ENCODE measurements around the gene MYBPHL.

MYBPHL gene

DNA sequence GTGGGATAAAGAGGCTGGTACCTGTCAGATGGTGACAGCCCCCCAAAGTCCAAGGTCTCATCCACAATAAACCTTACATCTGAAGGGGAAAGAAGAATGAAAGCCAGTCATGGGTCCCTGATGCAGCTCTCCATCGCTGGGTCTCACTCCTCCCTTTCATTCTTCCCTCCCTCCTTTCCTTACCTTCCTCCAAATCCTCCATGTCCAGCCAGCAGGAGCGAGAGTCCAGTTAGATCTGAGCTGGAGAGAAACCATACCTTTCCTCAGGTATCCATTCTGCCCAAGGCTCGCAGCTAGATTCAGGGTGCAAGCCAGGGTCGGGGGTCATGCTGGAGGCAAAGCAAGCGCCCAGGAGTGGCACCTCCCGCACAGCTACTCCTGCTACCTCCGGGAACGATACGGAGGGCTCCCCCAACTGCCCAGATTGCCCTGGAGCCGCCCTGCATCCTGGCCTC is 24.3 kb downstream of the MYBPHL start:
- H3K36me3 ChIP-seq (ENCODE audit: control insufficient read depth, insufficient read depth, low read length) = no peaks in the 10 kb centered on the region
- H3K27me3 ChIP-seq (replicated peaks; ENCODE audit: control insufficient read depth, insufficient read depth, low read length, poor library complexity, severe bottlenecking) = no peaks in the 10 kb centered on the region
- peak overlapping the region; percentile 82 for H3K4me3 ChIP-seq (ENCODE audit: insufficient read depth, low read depth, low read length, poor library complexity, severe bottlenecking)
- no peak for DNase-seq
- no peaks in the 10 kb centered on the region for H3K9me3 ChIP-seq (ENCODE audit: control insufficient read depth, low read length)
- H3K27ac ChIP-seq (ENCODE audit: insufficient read depth, low read length, poor library complexity, severe bottlenecking) = peak overlapping the region; percentile 56
- peaks cover 4% of the 10 kb centered on the region for H3K4me1 ChIP-seq (ENCODE audit: control insufficient read depth, insufficient read depth, low read length, poor library complexity, severe bottlenecking)

GRCh38 chr1:109281680-109282496 is 24.9 kb downstream of the MYBPHL start:
- H3K27me3 ChIP-seq (replicated peaks; ENCODE audit: control insufficient read depth, insufficient read depth, low read length, poor library complexity, severe bottlenecking) = no peaks in the 10 kb centered on the region
- no peaks in the 10 kb centered on the region for H3K9me3 ChIP-seq (ENCODE audit: control insufficient read depth, low read length)
- DNase-seq = no peak
- H3K4me1 ChIP-seq (ENCODE audit: control insufficient read depth, insufficient read depth, low read length, poor library complexity, severe bottlenecking) = peaks cover 4% of the 10 kb centered on the region
- H3K4me3 ChIP-seq (ENCODE audit: insufficient read depth, low read depth, low read length, poor library complexity, severe bottlenecking) = no peak overlapping the region
- H3K36me3 ChIP-seq (ENCODE audit: control insufficient read depth, insufficient read depth, low read length) = no peaks in the 10 kb centered on the region
- no peak overlapping the region for H3K27ac ChIP-seq (ENCODE audit: insufficient read depth, low read length, poor library complexity, severe bottlenecking)

- Histone ChIP-seq H3K4me3 (ENCODE audit: insufficient read depth, low read depth, low read length, poor library complexity, severe bottlenecking) (no peak overlapping the region), H3K27ac (ENCODE audit: insufficient read depth, low read length, poor library complexity, severe bottlenecking) (no peak overlapping the region), H3K4me1 (ENCODE audit: control insufficient read depth, insufficient read depth, low read length, poor library complexity, severe bottlenecking) (peaks cover 4% of the 10 kb centered on the region)
Measured at GRCh38 chr1:109280862-109281261, 25.9 kb downstream of the MYBPHL start.

GRCh38 chr1:109279615-109280278 is 27.1 kb downstream of the MYBPHL start:
- Histone ChIP-seq H3K27ac (ENCODE audit: insufficient read depth, low read length, poor library complexity, severe bottlenecking) (no peak overlapping the region), H3K9me3 (ENCODE audit: control insufficient read depth, low read length) (no peaks in the 10 kb centered on the region), H3K36me3 (ENCODE audit: control insufficient read depth, insufficient read depth, low read length) (no peaks in the 10 kb centered on the region), H3K27me3 (replicated peaks; ENCODE audit: control insufficient read depth, insufficient read depth, low read length, poor library complexity, severe bottlenecking) (no peaks in the 10 kb centered on the region), H3K4me1 (ENCODE audit: control insufficient read depth, insufficient read depth, low read length, poor library complexity, severe bottlenecking) (peaks cover 4% of the 10 kb centered on the region), H3K4me3 (ENCODE audit: insufficient read depth, low read depth, low read length, poor library complexity, severe bottlenecking) (no peak overlapping the region)
- no peak for DNase-seq

More at GRCh38 chr1:109280862-109281261, 25.9 kb downstream of the MYBPHL start:
- no peaks in the 10 kb centered on the region for H3K36me3 ChIP-seq (ENCODE audit: control insufficient read depth, insufficient read depth, low read length)
- H3K27me3 ChIP-seq (replicated peaks; ENCODE audit: control insufficient read depth, insufficient read depth, low read length, poor library complexity, severe bottlenecking) = no peaks in the 10 kb centered on the region
- H3K9me3 ChIP-seq (ENCODE audit: control insufficient read depth, low read length) = no peaks in the 10 kb centered on the region
- DNase-seq = no peak

DNA sequence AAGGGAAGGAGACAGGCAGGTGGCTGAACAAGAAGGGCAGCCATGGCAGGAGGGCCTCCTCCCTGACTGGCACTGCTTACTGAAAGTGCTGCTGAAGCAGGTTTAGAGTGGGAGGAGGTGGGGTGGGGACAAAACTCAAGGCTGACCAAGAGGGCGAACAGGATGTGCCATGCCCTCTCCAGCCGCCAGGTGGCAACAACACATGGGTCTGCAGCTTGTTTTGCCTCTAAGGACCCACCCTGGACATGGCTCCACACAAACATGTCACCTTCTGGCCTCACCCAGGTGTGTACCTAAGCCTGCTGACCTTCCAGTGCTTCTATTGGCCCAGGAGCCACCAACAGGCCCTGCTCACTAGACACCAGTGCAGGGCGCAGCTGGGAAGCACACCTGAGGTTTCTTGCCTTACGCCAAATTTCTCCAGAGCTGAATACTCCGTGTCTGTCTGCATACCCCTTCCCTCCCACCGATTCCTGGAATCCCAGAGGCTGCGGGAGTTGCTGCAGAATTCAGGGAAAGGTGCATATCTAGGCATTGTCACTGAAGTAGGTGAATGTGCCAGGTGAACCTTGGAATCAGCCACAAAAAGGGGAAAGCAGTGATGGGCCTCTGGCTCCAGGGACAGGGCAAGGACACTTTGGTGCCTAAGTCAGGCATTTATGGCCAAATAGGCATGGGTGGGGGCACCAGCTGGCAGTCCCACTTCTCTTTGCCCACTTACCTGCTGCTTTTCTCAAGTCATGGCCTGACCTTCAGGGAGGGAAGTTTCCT is 29.2 kb downstream of the MYBPHL start:
- Histone ChIP-seq H3K27ac (ENCODE audit: insufficient read depth, low read length, poor library complexity, severe bottlenecking) (no peak overlapping the region), H3K36me3 (ENCODE audit: control insufficient read depth, insufficient read depth, low read length) (no peaks in the 10 kb centered on the region), H3K27me3 (replicated peaks; ENCODE audit: control insufficient read depth, insufficient read depth, low read length, poor library complexity, severe bottlenecking) (no peaks in the 10 kb centered on the region), H3K4me3 (ENCODE audit: insufficient read depth, low read depth, low read length, poor library complexity, severe bottlenecking) (no peak overlapping the region), H3K4me1 (ENCODE audit: control insufficient read depth, insufficient read depth, low read length, poor library complexity, severe bottlenecking) (no peaks in the 10 kb centered on the region), H3K9me3 (ENCODE audit: control insufficient read depth, low read length) (no peaks in the 10 kb centered on the region)
- DNase-seq = peak; percentile 20 to 45 (median 20)

DNA sequence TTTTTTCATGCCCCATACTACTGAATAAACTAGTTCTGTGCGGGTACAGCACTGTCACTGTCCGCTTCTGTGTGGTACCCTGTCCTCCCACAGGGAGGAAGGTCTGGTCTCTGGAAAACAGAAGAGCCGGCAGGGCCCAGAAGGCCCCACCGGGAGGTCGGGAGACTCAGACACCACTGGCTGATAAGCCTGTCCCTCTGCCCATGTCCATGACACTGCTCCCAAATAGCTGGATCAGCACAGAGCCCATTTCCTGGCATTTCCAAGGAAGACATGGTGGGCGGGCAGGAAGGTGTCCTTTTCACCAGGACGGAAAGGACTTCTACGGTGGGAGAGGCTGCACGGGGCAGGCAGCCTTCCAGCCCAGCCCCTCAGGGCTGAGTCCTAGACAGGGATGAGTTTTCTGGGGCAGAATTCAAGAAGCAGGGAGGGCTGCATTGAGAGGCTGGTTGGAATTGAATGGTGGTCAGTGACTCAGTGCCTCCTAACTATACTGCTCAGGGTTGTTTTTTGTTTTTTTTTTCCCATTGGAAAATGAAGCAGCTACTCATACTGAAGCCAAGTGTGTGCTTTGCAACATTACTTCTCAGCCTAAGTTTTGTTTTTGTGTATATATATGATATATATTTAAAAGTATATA is 31.0 kb downstream of the MYBPHL start:
- Histone ChIP-seq H3K27me3 (replicated peaks; ENCODE audit: control insufficient read depth, insufficient read depth, low read length, poor library complexity, severe bottlenecking) (no peaks in the 10 kb centered on the region), H3K4me1 (ENCODE audit: control insufficient read depth, insufficient read depth, low read length, poor library complexity, severe bottlenecking) (no peaks in the 10 kb centered on the region), H3K4me3 (ENCODE audit: insufficient read depth, low read depth, low read length, poor library complexity, severe bottlenecking) (no peak overlapping the region), H3K27ac (ENCODE audit: insufficient read depth, low read length, poor library complexity, severe bottlenecking) (no peak overlapping the region), H3K36me3 (ENCODE audit: control insufficient read depth, insufficient read depth, low read length) (no peaks in the 10 kb centered on the region), H3K9me3 (ENCODE audit: control insufficient read depth, low read length) (no peaks in the 10 kb centered on the region)
- no peak for DNase-seq

- Histone ChIP-seq H3K9me3 (ENCODE audit: control insufficient read depth, low read length) (no peaks in the 10 kb centered on the region), H3K27ac (ENCODE audit: insufficient read depth, low read length, poor library complexity, severe bottlenecking) (no peak overlapping the region), H3K36me3 (ENCODE audit: control insufficient read depth, insufficient read depth, low read length) (no peaks in the 10 kb centered on the region), H3K4me3 (ENCODE audit: insufficient read depth, low read depth, low read length, poor library complexity, severe bottlenecking) (no peak overlapping the region), H3K27me3 (replicated peaks; ENCODE audit: control insufficient read depth, insufficient read depth, low read length, poor library complexity, severe bottlenecking) (no peaks in the 10 kb centered on the region), H3K4me1 (ENCODE audit: control insufficient read depth, insufficient read depth, low read length, poor library complexity, severe bottlenecking) (no peaks in the 10 kb centered on the region)
- DNase-seq = no peak
Measured at GRCh38 chr1:109274533-109275476, 32.0 kb downstream of the MYBPHL start.

DNA sequence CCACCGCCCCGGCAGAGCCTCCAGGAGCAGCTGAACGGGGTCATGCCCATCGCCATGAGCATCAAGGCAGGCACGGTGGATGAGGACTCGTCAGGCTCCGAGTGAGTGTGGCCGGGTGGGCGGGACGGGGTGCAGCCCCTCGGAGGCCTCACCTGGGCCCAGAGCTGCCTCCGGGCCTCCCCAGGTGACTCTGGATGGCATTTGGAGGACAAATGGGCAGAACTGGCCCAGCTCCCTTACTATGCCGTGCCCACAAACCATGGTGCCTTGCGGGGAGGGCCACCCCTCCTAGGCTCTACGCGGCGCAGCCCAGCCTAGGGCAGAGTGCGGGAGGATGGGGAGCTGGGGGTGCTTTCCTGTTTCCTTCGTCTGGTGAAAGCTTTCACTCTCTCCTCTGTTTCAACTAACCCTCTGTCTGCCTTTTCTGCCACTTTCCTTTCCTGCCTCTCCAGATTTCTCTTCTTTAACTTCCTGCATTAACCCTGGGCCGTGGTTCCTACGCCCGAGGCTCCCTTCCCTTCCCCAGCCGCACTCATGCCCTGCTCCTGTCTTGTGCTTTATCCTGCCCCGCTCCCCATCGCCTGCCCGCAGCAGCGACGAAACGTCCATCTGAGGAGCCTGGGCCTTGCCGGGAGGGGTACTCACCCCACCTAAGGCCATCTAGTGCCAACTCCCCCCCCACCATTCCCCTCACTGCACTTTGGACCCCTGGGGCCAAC is 33.1 kb downstream of the MYBPHL start:
- no peak overlapping the region for H3K4me3 ChIP-seq (ENCODE audit: insufficient read depth, low read depth, low read length, poor library complexity, severe bottlenecking)
- H3K27me3 ChIP-seq (replicated peaks; ENCODE audit: control insufficient read depth, insufficient read depth, low read length, poor library complexity, severe bottlenecking) = no peaks in the 10 kb centered on the region
- no peak overlapping the region for H3K27ac ChIP-seq (ENCODE audit: insufficient read depth, low read length, poor library complexity, severe bottlenecking)
- H3K4me1 ChIP-seq (ENCODE audit: control insufficient read depth, insufficient read depth, low read length, poor library complexity, severe bottlenecking) = no peaks in the 10 kb centered on the region
- no peaks in the 10 kb centered on the region for H3K9me3 ChIP-seq (ENCODE audit: control insufficient read depth, low read length)
- no peak for DNase-seq
- H3K36me3 ChIP-seq (ENCODE audit: control insufficient read depth, insufficient read depth, low read length) = no peaks in the 10 kb centered on the region

Measured in effector memory CD4-positive, alpha-beta T cell (primary cell).